HG03135 (cell line): ENCODE data around the gene SHISAL1.

Experiments
- ATAC-seq: cut with Tn5 transposase; IDR thresholded peaks from one replicate; pipeline ENCODE4 v1.9.1; 2021; ENCODE audit warnings: mild to moderate bottlenecking, moderate library complexity; ENCODE audit not compliant: unreplicated experiment

SHISAL1 gene

DNA sequence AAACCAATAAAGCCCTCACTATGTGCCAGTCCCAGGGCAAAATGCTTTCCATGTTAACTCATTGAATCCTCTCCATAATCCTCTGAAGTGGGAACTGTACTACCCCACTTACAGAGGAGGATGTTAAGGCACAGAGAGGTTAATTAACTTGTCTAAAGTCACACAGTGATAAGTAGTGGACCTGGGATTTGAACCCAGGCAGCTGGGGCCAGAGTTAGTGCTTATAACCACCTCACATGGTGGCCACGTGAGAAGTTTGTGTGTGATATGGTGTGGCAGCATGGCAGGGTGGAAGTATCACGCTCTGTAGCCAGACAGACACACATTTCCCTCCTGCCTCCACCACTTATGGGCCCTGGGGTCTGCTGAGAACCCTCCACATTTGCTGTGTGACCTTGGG is 115.5 kb downstream of the SHISAL1 start:
- ATAC-seq = no peak

- no peak for ATAC-seq
Observed at GRCh38 chr22:44196731-44197131, 116.0 kb downstream of the SHISAL1 start.

- no peak for ATAC-seq
Observed at GRCh38 chr22:44196241-44196640, 116.5 kb downstream of the SHISAL1 start.

DNA sequence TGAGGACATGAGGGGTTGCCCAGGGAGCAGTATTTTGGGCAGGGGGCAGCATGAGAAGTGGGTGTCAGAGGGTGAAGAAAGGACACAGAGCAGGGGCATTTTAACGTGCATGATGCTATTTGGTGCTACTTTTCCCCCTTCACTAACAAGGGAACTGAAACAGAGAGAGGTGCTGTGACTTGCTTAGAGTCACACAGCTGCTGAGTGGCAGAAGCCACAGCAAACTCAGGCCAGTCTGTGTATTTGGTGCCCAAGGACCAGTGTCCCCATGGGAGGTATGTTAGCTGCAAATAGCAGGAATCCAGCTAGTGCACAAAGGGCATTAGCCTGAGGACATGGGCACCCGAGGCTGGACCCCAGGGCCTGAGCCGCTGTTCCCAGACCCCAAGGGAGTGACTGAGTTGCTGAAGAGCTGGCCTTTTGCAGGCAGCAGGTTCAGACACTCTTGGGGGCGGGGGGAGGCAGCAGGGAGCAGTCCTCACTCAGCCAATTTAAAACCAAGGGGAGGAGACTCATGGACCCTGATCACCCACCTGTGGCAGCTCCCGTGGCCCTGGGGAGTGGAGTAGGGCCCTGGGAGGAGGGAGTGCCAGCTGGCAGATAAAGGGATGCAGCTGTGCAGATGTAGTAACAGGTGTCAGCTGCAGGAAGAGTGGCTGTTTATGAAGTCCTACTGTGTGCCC is 117.4 kb downstream of the SHISAL1 start:
- ATAC-seq = no peak

- ATAC-seq = no peak
Observed at GRCh38 chr22:44194569-44194968, 118.2 kb downstream of the SHISAL1 start.
